Smooth muscle cell (in vitro differentiated cells): ENCODE measurements around the gene ZDHHC14. TPM values are rescaled to one million over a fixed set of nuclear protein-coding genes. Genes with fewer than 3 reads are reported as not detected.

ENCODE experiments used
- DNase-seq: peaks from one replicate; lab custom pipeline; 2025; ENCODE audit not compliant: unreplicated experiment; lab: John Stamatoyannopoulos, UW
- H2AFZ ChIP-seq: fragments of 200-600 bp; sonication (generic); 2 replicates; pipeline ENCODE4 v1.6.0; 2016; ENCODE audit warnings: antibody characterized with exemption, low read depth, mild to moderate bottlenecking
- H3F3A ChIP-seq: fragments of 200-600 bp; sonication (generic); 2 replicates; pipeline ENCODE4 v1.6.0; 2017; ENCODE audit warnings: antibody characterized with exemption, low read depth
- H3K27ac ChIP-seq: fragments of 200-600 bp; sonication (generic); 2 replicates; pipeline ENCODE4 v1.5.1; 2016; ENCODE audit warnings: low read depth, mild to moderate bottlenecking
- H3K27me3 ChIP-seq: fragments of 200-600 bp; sonication (generic); 2 replicates; pipeline ENCODE4 v1.6.1; 2016; ENCODE audit warnings: low read depth, mild to moderate bottlenecking
- H3K36me3 ChIP-seq: fragments of 200-600 bp; sonication (generic); 2 replicates; pipeline ENCODE4 v1.5.1; 2016; ENCODE audit warnings: low read depth
- H3K4me1 ChIP-seq: fragments of 200-600 bp; sonication (generic); 2 replicates; pipeline ENCODE4 v1.5.1; 2016; ENCODE audit warnings: low read depth
- H3K4me2 ChIP-seq: fragments of 200-600 bp; sonication (generic); 2 replicates; pipeline ENCODE4 v1.6.0; 2016; ENCODE audit warnings: mild to moderate bottlenecking
- H3K4me3 ChIP-seq: fragments of 200-600 bp; sonication (generic); 2 replicates; pipeline ENCODE4 v1.5.1; 2016; ENCODE audit warnings: mild to moderate bottlenecking
- H3K79me2 ChIP-seq: fragments of 200-600 bp; sonication (generic); 2 replicates; pipeline ENCODE4 v1.6.0; 2016; ENCODE audit warnings: low read depth, mild to moderate bottlenecking
- H3K9ac ChIP-seq: fragments of 200-600 bp; sonication (generic); 2 replicates; pipeline ENCODE4 v1.6.0; 2016; ENCODE audit warnings: low read depth
- H3K9me3 ChIP-seq: fragments of 200-600 bp; sonication (generic); replicated peaks from 2 replicates; pipeline ENCODE4 v1.5.1; 2016; ENCODE audit warnings: low read depth
- H4K20me1 ChIP-seq: fragments of 200-600 bp; sonication (generic); 2 replicates; pipeline ENCODE4 v1.6.0; 2016; ENCODE audit warnings: low read depth
- CTCF ChIP-seq: fragments of 200-600 bp; sonication (generic); IDR thresholded peaks from 2 replicates; pipeline ENCODE4 v1.5.1; 2017; ENCODE audit warnings: borderline replicate concordance, mild to moderate bottlenecking, antibody characterized with exemption; ENCODE audit not compliant: insufficient read depth, poor library complexity, severe bottlenecking
- WGBS: methylation state at CpG from one replicate; pipeline ENCODE4 v1.1.7; 2016; ENCODE audit warnings: low lambda C conversion rate; 5-methylcytosine and 5-hydroxymethylcytosine counted together
- microRNA-seq: library from miRNA; unstranded; fragments of <30 nt; microRNA quantifications from one replicate; pipeline ENCODE4, GENCODE V29; 2016; ENCODE audit warnings: borderline number of aligned reads
- polyA plus RNA-seq: library from polyadenylated mRNA; unstranded; fragments of >200 nt; fragmentation: Nextera tagmentation; extraction: Ambion mirVana; gene quantifications from 2 replicates; pipeline ENCODE4 v1.2.1, GENCODE V29; 2016
- small RNA-seq: library from RNA; depleted of rRNA; stranded (forward); fragments of <200 nt; gene quantifications from one replicate; pipeline ENCODE3, GENCODE V24; 2014
- total RNA-seq: library from RNA; depleted of rRNA; stranded (reverse); fragments of >200 nt; gene quantifications from 2 replicates; pipeline ENCODE4 v1.2.3, GENCODE V29; 2014

The ZDHHC14 gene
- total and polyA plus RNA-seq, 2 experiments from 2014 or later: 1.3 to 1.6 TPM

- no peak for DNase-seq
- no peaks in the 10 kb centered on the region for H3K4me1 ChIP-seq
- H3K79me2 ChIP-seq: no peaks in the 10 kb centered on the region
- WGBS: 93% methylated on average over 7 of the region's 7 CpGs
- no peak overlapping the region for H3K27ac ChIP-seq
- no peaks in the 10 kb centered on the region for H3K9me3 ChIP-seq
- H2AFZ ChIP-seq: no peak overlapping the region
- no peak for TF ChIP-seq CTCF
- H3F3A ChIP-seq: no peaks in the 10 kb centered on the region
- H3K9ac ChIP-seq: no peak overlapping the region
- H4K20me1 ChIP-seq: no peaks in the 10 kb centered on the region
- H3K36me3 ChIP-seq: no peaks in the 10 kb centered on the region
- no peaks in the 10 kb centered on the region for H3K27me3 ChIP-seq
- H3K4me3 ChIP-seq: no peak overlapping the region
- no peak overlapping the region for H3K4me2 ChIP-seq
Observed at GRCh38 chr6:157725836-157726235, 344.8 kb downstream of the ZDHHC14 start.

GRCh38 chr6:157726892-157727628 is 346.1 kb downstream of the ZDHHC14 start:
- H3K27ac ChIP-seq: no peak overlapping the region
- H3K79me2 ChIP-seq: no peaks in the 10 kb centered on the region
- no peaks in the 10 kb centered on the region for H3K4me1 ChIP-seq
- H3F3A ChIP-seq: no peaks in the 10 kb centered on the region
- no peak for TF ChIP-seq CTCF
- no peaks in the 10 kb centered on the region for H3K36me3 ChIP-seq
- WGBS: 67% methylated on average over 7 of the region's 7 CpGs
- H3K9ac ChIP-seq: no peak overlapping the region
- H3K4me3 ChIP-seq: no peak overlapping the region
- H3K4me2 ChIP-seq: no peak overlapping the region
- DNase-seq: no peak
- H4K20me1 ChIP-seq: no peaks in the 10 kb centered on the region
- H2AFZ ChIP-seq: no peak overlapping the region
- no peaks in the 10 kb centered on the region for H3K9me3 ChIP-seq
- no peaks in the 10 kb centered on the region for H3K27me3 ChIP-seq

Small RNA genes within 50 kb of the gene (microRNA-seq; reads per million reads assigned to microRNA genes)
- not detected for gene MIR3692

Small RNA genes within 50 kb of the gene (small RNA-seq; reads per million reads assigned to genes)
- not detected for gene MIR3692

Other genes starting within 250 kb of the ZDHHC14 start
- gene TMEM242, start 57.7 kb upstream of the ZDHHC14 start, total RNA-seq: 7.0 and 7.8 TPM in 2 replicates
- gene TMEM242, start 57.7 kb upstream of the ZDHHC14 start, polyA plus RNA-seq: 12.0 and 13.3 TPM in 2 replicates